Right ventricle myocardium inferior (tissue), 1 donor: ENCODE results near the gene RHEX. TPM values are rescaled to one million over a fixed set of nuclear protein-coding genes. Genes with fewer than 3 reads are reported as not detected.
A peak's percentile ranks its signal among the peaks of the same experiment; 100 is the strongest.
"Not testable (repeated sequence)": the region's sequence is repeated elsewhere in the genome, so short reads cannot be mapped to it uniquely, and the experiment has no call there.

Source experiments
- ATAC-seq: fragments of 200-7000 bp; cut with Tn5 transposase; one replicate; pipeline ENCODE4 v1.9.1; 2020; ENCODE audit warnings: mild to moderate bottlenecking, moderate library complexity
- DNase-seq: peaks from one replicate; pipeline ENCODE4 v3.0.0; 2021; ENCODE audit errors: missing footprints
- intact Hi-C: fragments of 100-400 bp; cut with DNase I; formaldehyde crosslinking; loops from one replicate; pipeline ENCODE4 v1.11.0; 2022
- total RNA-seq: library from RNA; stranded (reverse); fragmentation: NEBNext Ultra II Directional; extraction: Animal tissue kit (Norgen Biotek cat#: 25700); gene quantifications from one replicate; pipeline ENCODE4 v1.2.1, GENCODE V29; 2021
- donor health status: DM: no; HTN: yes; CAD: no; lungs with severe emphysema.

RHEX gene
- total RNA-seq, 1 donor from 2014 or later, result 0.81 TPM

DNA sequence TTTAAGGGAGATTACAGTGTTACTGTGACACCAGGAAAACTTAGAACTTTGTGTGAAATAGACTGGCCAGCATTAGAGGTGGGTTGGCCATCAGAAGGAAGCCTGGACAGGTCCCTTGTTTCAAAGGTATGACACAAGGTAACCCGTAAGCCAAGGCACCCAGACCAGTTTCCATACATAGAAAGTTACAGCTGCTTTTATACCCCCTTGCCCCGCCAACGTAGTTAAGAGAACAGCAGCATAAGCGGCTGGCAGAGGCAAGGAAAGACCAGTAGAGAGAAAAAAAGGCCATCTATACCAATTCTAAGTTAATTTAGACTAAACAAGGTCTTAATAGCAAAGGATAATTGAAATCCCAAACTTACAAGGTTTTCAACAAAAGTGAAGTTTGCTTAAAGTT, 643 bp downstream of the RHEX start:
- intact Hi-C loops, DNase-seq, ATAC-seq: not testable (repeated sequence)

DNA sequence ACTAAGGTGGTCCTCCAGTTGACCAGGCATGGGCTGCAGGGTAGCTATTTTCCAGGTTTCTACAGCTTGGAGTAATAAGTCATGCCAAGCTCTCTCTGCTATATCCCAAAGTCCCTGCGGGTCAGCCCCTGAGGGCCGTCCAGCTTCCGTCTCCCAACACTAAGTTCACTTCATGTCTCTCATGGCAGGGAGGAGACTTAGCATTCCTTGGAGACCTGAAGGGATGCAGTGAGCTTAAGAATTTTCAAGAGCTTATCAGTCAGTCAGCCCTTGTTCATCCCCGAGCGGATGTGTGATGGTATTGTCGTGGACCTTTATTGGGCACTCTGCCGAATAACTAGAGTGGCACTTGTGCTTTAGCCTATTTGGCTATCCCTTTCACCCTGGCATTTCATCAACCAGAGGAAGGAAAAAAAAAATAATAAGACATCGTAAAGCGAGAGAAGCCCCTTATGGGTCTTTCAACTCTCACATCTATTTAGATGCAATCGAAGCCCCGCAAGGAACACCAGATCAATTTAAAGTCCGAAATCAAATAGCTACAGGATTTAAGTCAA, 2.2 kb downstream of the RHEX start:
- ATAC-seq, intact Hi-C loops, DNase-seq: not testable (repeated sequence)

DNA sequence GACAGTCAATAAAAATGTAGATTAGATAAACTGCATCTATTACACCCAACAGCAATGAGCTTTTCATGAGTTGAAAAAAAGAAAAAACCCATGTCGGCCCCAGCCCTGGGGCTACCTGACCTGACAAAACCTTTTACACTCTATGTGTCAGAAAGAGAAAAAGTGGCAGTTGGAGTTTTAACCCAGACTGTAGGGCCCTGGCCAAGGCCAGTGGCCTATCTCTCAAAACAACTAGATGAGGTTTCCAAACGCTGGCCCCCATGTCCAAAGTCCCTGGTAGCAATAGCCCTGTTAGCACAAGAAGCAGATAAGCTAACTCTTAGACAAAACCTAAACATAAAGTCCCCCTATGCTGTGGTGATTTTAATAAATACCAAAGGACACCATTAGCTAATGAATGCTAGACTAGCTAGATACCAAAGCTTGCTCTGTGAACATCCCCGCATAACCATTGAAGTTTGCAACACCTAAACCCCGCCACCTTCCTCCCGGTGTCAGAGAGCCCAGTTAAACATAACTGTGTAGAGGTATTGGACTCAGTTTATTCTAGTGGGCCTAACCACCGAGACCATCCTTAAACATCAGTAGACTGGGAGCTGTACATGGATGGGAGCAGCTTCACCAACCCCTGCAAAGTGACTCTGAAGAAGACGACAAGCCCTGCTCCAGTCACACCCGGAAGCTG, 2.8 kb downstream of the RHEX start:
- ATAC-seq, intact Hi-C loops, DNase-seq: not testable (repeated sequence)

DNA sequence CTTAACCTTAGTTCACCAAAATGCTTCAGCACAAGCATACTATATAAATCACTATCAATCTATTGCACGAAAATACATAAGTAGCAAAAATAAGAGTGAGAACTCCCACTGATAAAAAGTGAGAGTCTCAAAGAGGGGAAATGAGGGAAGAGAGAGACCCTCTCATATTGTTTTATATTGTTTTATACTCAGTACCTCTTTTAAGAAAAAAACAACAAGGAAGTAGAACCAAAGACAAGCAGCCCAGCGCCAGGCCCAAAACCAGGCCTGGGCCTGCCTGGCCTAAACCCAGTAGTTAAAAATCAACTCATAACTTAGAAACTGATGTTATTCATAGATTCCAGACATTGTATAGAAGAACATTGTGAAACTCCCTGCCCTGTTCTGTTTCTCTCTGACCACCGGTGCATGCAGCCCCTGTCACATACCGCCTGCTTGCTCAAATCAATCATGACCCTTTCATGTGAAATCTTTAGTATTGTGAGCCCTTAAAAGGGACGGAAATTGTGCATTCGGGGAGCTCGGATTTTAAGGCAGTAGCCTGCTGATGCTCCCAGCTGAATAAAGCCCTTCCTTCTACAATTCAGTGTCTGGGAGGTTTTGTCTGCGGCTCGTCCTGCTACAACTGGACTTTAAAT, 5.4 kb downstream of the RHEX start:
- intact Hi-C loops, DNase-seq, ATAC-seq: not testable (repeated sequence)

DNA sequence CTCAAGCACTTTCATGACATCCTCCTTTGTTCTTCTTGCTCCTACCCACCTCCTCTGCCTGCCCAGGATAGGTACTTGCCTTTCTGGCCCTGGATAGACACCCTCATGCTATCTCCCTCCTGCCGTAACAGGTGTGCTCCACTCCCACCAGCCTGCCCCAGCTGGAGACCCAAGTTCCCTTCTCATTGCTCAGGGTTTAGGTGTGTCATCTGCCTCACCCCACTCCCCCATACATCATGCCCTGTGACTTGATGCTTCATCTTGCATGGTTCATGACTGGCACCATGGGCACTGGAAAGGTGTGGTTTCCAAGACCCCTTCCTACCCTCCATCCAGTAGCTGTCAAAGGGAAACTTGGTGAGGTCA, 5.9 kb downstream of the RHEX start:
- DNase-seq, result no peak
- no peak for ATAC-seq
- intact Hi-C loops, result no loop called here

DNA sequence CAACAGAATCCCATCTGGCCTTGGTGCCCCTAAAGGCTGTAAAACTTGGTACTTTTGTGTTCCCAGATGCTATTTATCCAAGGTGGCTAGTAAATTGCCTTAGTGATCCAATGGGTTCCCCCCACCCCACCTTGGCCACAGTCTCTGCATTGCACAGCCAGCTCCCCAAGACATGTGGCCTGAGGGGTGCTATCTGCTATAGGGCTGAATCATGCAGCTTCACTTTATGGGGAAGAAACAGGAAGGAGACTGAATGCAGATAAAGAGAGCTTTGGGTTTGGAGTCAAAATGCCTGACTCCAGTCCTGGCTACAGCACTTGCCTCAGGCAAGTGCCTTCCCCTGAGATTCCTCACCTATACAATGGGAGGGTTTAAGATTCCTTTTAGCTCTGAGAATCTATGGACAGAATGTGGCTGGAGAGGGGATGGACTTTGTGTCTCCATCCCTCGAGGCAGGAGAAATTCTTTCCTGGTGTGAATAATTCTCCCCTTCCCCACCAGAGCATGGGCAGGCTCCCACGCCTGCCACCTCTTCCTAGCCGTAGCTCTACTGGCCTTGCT, 6.5 kb downstream of the RHEX start:
- ATAC-seq, result no peak
- intact Hi-C loops, result no loop called here

DNA sequence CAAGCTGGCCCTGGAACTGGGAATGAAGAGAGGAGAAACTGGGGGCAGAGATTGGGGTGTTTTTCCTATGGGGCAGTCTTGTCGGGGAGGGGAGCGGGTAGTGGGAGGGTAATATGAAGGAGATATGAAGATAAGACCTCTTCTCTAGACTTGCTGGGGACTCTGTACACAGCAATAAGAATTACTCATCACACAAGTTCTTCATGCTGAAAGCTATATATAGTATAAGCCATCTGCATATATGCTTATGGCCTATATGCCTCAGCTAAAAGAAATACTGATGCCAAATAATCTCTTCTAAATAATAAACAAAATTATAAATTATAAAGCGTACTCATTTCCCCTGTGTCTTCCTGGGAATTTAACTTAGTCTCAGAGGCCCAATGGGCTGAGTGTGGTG, 7.9 kb downstream of the RHEX start:
- no peak for ATAC-seq
- intact Hi-C loops, result no loop called here
- no peak for DNase-seq

More for the DNA sequence above, 6.5 kb downstream of the RHEX start:
- DNase-seq, result no peak

DNA sequence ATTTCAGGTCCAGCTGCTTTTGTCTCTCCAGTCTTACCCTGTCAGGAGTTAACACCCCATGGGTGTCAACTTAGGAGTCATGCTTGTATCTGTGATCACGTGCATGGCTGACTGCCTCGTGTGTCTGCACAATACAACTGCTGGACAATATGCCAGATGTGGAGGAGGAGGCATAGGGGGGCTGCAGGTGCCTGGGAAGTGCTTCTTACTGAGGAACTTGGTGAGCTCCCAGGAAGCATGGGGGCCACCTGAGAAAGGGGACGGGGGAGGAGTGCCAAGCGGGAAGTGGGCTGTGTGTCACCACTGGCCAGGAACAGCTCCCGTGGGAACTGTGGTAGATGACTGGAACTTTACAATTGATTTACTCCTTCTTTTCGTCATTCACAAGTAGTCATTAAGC, 9.5 kb downstream of the RHEX start:
- DNase-seq (no peak), ATAC-seq (peak; percentile 48)
- intact Hi-C loops, result no loop called here

DNA sequence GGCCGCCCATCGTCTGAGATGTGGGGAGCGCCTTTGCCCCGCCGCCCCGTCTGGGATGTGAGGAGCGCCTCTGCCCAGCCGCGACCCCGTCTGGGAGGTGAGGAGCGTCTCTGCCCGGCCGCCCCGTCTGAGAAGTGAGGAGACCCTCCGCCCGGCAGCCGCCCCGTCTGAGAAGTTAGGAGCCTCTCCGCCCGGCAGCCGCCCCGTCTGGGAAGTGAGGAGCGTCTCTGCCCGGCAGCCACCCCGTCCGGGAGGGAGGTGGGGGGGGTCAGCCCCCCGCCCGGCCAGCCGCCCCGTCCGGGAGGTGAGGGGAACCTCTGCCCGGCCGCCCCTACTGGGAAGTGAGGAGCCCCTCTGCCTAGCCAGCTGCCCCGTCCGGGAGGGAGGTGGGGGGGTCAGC, 11.0 kb downstream of the RHEX start:
- intact Hi-C loops, ATAC-seq, DNase-seq: not testable (repeated sequence)

DNA sequence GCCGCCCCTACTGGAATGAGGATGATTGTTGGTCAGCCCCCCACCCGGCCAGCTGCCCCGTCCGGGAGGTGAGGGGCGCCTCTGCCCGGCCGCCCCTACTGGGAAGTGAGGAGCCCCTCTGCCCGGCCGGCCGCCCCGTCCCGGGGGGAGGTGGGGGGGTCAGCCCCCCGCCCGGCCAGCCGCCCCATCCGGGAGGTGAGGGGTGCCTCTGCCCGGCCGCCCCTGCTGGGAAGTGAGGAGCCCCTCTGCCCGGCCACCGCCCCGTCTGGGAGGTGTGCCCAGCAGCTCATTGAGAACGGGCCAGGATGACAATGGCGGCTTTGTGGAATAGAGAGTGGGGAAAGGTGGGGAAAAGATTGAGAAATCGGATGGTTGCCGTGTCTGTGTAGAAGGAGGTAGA, 11.5 kb downstream of the RHEX start:
- DNase-seq, intact Hi-C loops, ATAC-seq: not testable (repeated sequence)

DNA sequence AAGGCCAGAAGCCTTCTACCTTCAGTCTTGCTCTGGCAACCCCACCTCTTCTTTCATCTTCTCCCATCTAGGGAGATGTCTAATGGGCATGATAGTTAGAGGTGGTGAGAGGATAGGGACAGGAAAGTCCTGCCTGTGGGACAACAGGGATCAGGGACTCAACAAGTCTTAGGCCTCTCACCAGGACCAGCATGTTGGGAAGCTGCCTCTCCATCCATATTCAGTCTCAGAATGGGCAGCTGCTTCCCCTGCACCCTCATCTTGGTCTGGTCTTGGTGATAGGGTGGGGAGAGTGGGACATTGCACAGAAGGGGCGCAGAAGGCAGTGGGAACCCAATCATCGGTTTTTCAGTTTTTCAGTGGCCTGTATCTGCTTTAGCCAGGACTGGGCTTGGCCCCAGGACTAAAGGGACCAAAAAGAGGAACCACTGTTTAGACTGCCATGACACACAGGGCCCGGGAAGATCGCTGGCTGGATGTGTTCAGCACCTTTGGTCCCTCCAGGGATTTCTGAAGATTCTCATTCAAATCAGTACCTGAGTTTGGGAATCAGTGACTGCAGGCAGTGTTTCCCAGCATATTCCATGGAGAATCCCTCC, 12.7 kb downstream of the RHEX start:
- DNase-seq, result no peak
- no peak for ATAC-seq
- intact Hi-C loops, result no loop called here

DNA sequence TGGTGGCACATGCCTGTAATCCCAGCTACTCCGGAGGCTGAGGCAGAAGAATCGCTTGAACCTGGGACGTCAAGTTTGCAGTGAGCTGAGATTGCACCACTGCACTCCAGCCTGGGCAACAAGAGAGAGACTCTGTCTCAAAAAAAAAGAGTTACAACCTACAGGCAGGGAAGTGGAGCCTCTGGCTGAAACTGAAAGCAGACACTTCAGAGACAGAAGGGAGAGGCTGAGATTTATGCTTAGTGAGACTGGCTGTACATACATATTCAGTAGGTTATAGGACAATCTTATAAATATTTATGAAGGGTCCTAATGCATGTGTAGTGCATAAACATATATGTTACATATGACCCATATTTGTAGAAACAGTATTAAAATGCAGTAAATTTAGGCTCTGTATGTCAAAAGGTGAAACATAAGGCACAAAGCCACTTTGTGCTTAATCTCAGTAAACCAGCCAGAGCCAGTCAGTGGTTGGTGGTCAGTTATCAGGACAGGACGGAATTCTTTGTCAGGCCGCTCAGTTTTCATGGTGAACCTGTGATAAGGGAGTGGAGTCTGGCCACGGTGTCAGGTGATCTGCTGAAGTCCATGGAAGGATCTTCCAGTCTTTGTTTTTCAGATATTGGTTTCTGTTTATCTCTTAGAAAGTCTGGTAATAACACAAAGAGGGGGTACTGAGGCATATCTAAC, 13.7 kb downstream of the RHEX start:
- intact Hi-C loops, result no loop called here
- no peak for DNase-seq
- no peak for ATAC-seq

DNA sequence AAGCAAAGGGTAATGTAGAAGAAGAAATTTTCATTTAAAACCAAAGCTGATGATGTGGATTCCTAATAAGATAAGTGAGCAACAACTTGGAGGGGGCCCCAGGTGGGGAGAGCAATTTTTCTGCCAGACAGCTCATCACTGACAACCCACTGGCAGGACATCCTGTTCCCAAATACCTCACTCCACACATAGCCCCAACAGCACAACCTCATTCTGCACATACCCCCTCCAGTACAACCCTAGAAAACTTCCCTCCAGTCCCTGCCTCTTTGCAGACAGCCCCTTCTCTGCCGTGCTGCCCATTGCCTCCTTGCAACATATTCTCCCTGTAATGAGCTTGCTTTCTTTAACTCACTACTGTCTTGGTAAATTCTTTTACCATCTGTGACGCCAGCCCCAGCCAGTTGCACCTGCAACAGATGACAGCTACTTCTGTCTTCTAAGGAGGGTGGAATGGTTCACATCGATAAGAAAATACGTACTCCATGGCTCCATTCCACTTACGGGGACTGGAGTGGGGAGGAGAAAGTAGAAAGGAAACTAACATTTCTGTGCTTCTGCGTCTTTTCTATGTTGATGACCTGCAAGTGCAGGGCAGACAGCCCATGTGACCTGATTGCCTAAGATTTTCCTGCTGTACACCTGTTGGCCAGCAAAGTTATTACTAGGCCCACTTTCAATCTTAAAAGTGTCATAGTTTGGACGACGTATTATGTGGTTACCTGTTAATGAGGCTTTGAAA, 14.7 kb downstream of the RHEX start:
- DNase-seq, result no peak

DNA sequence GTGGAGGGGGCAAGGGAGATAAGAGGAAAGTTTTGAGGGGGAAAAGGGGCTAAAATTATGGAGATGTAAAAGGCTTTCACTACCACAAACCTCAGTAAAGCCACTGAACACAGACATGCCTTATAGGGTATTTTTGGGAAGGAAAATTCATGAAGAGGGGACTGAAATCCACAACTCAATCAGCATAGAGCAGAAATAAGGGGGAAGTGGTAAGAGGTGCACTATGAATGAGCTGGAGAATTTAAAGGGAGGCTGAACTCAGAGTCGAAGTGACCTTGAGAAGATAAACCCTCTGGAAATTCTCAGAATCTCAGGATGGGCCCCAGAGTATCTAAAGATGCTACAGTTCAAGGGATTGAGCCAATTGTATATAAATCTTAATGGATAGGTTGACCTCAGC, 15.3 kb downstream of the RHEX start:
- no peak for ATAC-seq
- DNase-seq, result no peak
- intact Hi-C loops, result no loop called here

More for the DNA sequence above, 14.7 kb downstream of the RHEX start:
- intact Hi-C loops, result no loop called here
- peak; percentile 79 for ATAC-seq

DNA sequence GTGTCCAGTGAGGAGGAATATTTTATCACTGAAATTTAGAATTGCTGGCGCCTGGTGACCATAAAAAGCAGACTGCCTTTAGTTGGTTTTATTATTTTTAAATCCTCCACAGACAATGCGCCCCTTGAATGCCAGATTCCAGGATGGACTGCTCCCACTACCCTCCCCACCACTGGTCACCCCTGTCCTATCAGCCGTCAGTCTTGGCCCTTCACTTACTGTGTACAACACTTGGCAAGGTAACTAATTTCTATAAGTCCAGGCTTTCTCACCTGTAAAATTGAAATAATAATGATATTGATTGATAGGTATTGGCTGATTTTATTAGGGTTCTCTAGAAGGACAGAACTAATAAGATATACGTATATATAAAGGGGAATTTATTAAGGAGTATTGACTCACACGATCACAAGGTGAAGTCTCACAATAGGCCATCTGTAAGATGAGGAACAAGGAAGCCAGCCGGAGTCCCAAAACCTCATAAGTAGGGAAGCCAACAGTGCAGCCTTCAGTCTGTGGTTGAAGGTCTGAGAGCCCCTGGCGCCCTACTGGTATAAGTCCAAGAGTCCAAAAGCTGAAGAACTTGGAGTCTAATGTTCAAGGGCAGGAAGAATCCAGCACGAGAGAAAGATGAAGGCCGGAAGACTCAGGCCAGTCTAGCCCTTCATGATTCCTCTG, 17.8 kb downstream of the RHEX start:
- intact Hi-C loops, result no loop called here
- ATAC-seq (no peak), DNase-seq (no peak)

DNA sequence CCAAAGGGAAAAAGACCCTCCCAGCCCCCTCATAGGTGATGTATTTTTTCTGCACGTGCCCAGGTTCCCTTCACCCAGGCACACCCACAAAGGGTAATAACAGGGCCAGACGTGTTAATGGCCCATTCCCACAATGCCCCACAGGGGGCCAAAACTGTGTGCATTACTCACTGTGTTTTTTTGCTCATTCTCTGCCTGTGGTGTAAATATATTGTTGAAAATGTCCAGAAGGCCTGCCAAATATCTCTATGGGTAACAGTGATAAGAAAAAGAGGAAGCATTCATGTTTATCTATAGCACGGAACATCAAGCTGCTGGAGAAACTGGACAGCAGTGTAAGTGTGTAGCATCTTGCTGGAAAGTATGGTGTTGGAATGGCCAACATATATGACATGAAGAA, 21.9 kb downstream of the RHEX start:
- intact Hi-C loops, result no loop called here
- ATAC-seq, result no peak

DNA sequence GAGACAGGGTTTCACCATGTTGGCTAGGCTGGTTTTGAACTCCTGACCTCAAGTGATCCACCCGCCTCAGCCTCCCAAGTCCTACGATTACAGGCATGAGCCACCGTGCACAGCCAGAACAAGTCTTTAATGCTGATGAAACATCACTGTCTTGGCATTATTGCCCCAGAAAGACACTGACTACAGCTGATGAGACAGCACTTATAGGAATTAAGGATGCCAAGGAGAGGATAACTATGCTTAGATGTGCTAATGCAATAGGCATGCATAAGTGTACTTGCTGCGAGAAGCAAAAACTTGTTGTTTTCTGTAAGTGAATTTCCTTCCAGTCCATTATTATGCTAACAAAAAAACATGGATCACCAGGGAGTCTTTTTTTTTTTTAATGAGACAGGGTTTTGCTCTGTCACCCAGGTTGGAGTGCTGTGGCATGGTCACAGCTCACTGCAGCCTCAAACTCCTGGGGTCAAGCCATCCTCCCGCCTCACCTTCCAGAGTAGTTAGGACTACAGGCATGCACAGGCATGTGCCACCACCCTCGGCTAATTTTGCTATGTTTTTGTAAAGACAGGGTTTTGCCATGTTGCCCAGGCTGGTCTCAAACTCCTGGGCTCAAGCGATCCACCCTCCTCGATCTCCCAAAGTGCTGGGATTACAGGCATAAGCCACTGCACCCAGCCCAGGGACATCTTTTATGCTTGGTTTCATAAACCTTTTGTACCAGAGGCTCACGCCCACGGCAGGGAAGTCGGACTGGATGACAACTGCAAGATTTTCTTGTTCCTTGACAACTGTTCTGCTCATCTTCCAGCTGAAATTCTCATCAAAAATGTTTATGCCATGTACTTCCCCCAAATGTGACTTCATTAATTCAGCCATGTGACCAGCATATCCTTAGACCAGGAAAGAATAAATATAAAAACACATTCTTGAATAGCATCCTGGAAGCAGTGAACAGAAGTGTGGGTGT, 23.1 kb downstream of the RHEX start:
- intact Hi-C loops, result no loop called here
- ATAC-seq, result no peak

More for the DNA sequence above, 21.9 kb downstream of the RHEX start:
- DNase-seq, result no peak

More for the DNA sequence above, 23.1 kb downstream of the RHEX start:
- no peak for DNase-seq
